ENCODE measurements around the gene LONRF2. TPM values are rescaled to one million over a fixed set of nuclear protein-coding genes. Genes with fewer than 3 reads are reported as not detected.

LONRF2 gene
- total and polyA plus RNA-seq, 3 experiments from 2014 or later, result 0.13 to 0.20 TPM; not detected in 1

DNA sequence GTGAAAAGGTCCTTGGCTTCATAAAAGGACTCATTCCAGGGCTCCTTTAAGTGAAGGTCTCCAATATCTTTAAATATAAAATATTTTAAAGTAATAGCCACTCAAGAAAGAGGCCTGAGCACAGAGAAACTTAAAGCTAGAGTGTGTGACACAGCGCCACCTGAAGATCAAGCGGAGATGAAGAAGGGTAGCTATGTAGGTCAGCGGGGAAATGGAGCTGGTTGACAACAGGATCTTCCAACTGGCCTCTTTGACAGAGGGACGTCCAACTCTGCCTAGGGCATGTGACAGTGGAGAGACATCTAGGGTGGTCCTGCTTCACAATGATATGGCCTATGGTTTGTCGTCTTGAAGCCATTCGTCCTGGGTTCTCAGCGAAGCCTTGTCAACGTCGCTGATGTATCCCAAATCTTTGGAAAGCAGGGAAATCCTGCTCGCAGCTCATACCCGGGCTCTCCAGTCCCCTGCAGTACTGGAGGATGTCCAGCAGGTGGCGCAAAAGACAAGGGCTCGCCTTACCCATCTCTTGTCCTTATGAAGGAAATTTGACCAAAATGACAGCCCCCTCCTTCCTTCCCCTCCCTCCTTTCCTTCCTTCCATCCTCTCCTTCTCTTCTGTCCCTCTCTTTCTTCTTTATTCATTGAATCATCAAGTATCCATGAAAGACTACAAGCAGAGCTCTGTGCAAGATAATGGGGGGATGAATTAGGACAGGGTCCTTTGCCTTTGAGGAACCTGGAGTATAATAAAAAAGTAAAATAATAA, 59.6 kb downstream of the LONRF2 start:
- CTCF ChIA-PET, result interaction anchor here (0.7 to 3.2 kb wide), 15 partner anchors 9 to 420 kb away, joined by 3 to 33 read pairs (median 5); no protein-coding TSS in a partner anchor
- peaks cover 0 to 4% of the 10 kb centered on the region in 2 donors for H3K27me3 Mint-ChIP-seq
- no peak overlapping the region for H3K27ac ChIP-seq (ENCODE audit: low read depth, low read length)
- no peaks in the 10 kb centered on the region for H3K36me3 Mint-ChIP-seq
- H3K9me3 ChIP-seq (ENCODE audit: low read length), result no peaks in the 10 kb centered on the region
- no peak overlapping the region for H3K4me3 ChIP-seq (ENCODE audit: low read length)
- H3K27me3 ChIP-seq (ENCODE audit: insufficient read depth, low read length, poor library complexity, severe bottlenecking), result no peaks in the 10 kb centered on the region
- POLR2A ChIA-PET, result no interaction called here
- no peaks in the 10 kb centered on the region for H3K36me3 ChIP-seq (ENCODE audit: insufficient read depth, low read length)
- H3K9me3 Mint-ChIP-seq, result no peaks in the 10 kb centered on the region
- DNase-seq, result peak; percentile 21 to 54 (median 30)
- no peak overlapping the region for H3K4me3 Mint-ChIP-seq
- H3K4me1 Mint-ChIP-seq, result no peaks in the 10 kb centered on the region
- no peak overlapping the region for H3K27ac Mint-ChIP-seq
- H3K4me1 ChIP-seq (ENCODE audit: insufficient read depth, low read length), result no peaks in the 10 kb centered on the region

DNA sequence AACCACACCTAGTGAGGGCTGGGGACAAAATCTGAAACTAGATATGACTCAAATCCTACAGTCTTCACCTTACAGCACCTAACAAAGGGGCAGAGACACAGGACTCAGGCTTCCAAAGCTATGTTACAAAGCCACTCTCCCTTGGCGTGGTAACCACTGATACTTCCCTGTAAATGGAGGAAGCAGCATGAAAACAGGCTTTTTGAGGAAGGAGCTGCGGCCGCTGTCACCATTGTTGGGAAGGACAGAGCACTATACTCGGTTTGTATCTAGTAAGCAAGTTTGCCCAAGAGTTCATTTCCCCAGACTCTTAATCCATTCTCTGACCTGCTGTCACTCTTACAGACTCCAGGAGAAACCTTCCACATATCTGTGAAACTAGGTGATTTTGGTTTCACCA, 60.3 kb downstream of the LONRF2 start:
- Histone ChIP-seq H3K4me1 (ENCODE audit: insufficient read depth, low read length) (no peaks in the 10 kb centered on the region), H3K27ac (ENCODE audit: low read depth, low read length) (no peak overlapping the region), H3K9me3 (ENCODE audit: low read length) (no peaks in the 10 kb centered on the region), H3K4me3 (ENCODE audit: low read length) (no peak overlapping the region), H3K27me3 (ENCODE audit: insufficient read depth, low read length, poor library complexity, severe bottlenecking) (no peaks in the 10 kb centered on the region), H3K36me3 (ENCODE audit: insufficient read depth, low read length) (no peaks in the 10 kb centered on the region)
- H3K27me3 Mint-ChIP-seq, result peaks cover 0 to 4% of the 10 kb centered on the region in 2 donors
- DNase-seq, result no peak
- H3K4me3 Mint-ChIP-seq, result no peak overlapping the region
- no peaks in the 10 kb centered on the region for H3K9me3 Mint-ChIP-seq
- H3K36me3 Mint-ChIP-seq, result no peaks in the 10 kb centered on the region
- H3K27ac Mint-ChIP-seq, result no peak overlapping the region
- ChIA-PET CTCF (interaction anchor here (0.9 to 3.2 kb wide), 10 partner anchors 8 to 118 kb away, joined by 3 to 33 read pairs (median 6); no protein-coding TSS in a partner anchor), POLR2A (no interaction called here)
- H3K4me1 Mint-ChIP-seq, result no peaks in the 10 kb centered on the region

- no peaks in the 10 kb centered on the region for H3K9me3 Mint-ChIP-seq
- H3K27me3 ChIP-seq (ENCODE audit: insufficient read depth, low read length, poor library complexity, severe bottlenecking), result no peaks in the 10 kb centered on the region
- H3K36me3 Mint-ChIP-seq, result no peaks in the 10 kb centered on the region
- DNase-seq, result no peak
- H3K27ac Mint-ChIP-seq, result no peak overlapping the region
- H3K36me3 ChIP-seq (ENCODE audit: insufficient read depth, low read length), result no peaks in the 10 kb centered on the region
- no peak overlapping the region for H3K4me3 ChIP-seq (ENCODE audit: low read length)
- H3K4me1 ChIP-seq (ENCODE audit: insufficient read depth, low read length), result no peaks in the 10 kb centered on the region
- no peaks in the 10 kb centered on the region for H3K9me3 ChIP-seq (ENCODE audit: low read length)
- H3K4me1 Mint-ChIP-seq, result no peaks in the 10 kb centered on the region
- peaks cover 0 to 4% of the 10 kb centered on the region in 2 donors for H3K27me3 Mint-ChIP-seq
- ChIA-PET CTCF (interaction anchor here (1.3 to 3.2 kb wide), 4 partner anchors 11 to 119 kb away, joined by 3 to 33 read pairs (median 6); no protein-coding TSS in a partner anchor), POLR2A (no interaction called here)
- no peak overlapping the region for H3K27ac ChIP-seq (ENCODE audit: low read depth, low read length)
- H3K4me3 Mint-ChIP-seq, result no peak overlapping the region
These were observed 61.3 kb downstream of the LONRF2 start for GRCh38 chr2:100260712-100261620.

- no peak for DNase-seq
- H3K27ac Mint-ChIP-seq, result no peak overlapping the region
- H3K4me3 ChIP-seq (ENCODE audit: low read length), result no peak overlapping the region
- no peaks in the 10 kb centered on the region for H3K36me3 Mint-ChIP-seq
- no peaks in the 10 kb centered on the region for H3K27me3 ChIP-seq (ENCODE audit: insufficient read depth, low read length, poor library complexity, severe bottlenecking)
- no peaks in the 10 kb centered on the region for H3K4me1 ChIP-seq (ENCODE audit: insufficient read depth, low read length)
- H3K4me3 Mint-ChIP-seq, result no peak overlapping the region
- H3K4me1 Mint-ChIP-seq, result no peaks in the 10 kb centered on the region
- ChIA-PET POLR2A (no interaction called here), CTCF (no interaction called here)
- no peaks in the 10 kb centered on the region for H3K36me3 ChIP-seq (ENCODE audit: insufficient read depth, low read length)
- H3K27me3 Mint-ChIP-seq, result peaks cover 0 to 4% of the 10 kb centered on the region in 2 donors
- H3K9me3 ChIP-seq (ENCODE audit: low read length), result no peaks in the 10 kb centered on the region
- H3K27ac ChIP-seq (ENCODE audit: low read depth, low read length), result no peak overlapping the region
- no peaks in the 10 kb centered on the region for H3K9me3 Mint-ChIP-seq
These were observed 63.2 kb downstream of the LONRF2 start for GRCh38 chr2:100259106-100259505.

DNA sequence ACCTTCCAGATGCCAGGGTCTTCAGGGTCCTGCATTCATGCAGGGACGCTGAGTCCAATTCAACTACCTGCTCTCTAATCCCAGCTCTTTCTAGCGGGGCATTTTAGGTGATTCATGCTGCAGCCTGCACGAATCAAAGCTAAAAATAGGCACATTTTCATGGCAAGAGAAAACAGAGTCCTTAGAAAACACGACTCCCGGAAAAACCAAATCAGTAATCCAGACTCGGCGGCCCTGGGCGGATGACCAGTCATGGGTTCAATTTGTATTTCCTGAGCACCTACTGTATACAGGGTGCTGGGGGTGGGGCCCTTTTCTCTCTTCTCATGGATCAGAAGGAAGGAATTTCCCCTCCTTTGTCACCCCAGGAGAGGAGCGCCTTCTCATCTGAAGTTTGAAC, 64.4 kb downstream of the LONRF2 start:
- ChIA-PET POLR2A (no interaction called here), CTCF (no interaction called here)
- Histone ChIP-seq H3K4me3 (ENCODE audit: low read length) (no peak overlapping the region), H3K9me3 (ENCODE audit: low read length) (no peaks in the 10 kb centered on the region), H3K27ac (ENCODE audit: low read depth, low read length) (no peak overlapping the region), H3K27me3 (ENCODE audit: insufficient read depth, low read length, poor library complexity, severe bottlenecking) (no peaks in the 10 kb centered on the region), H3K4me1 (ENCODE audit: insufficient read depth, low read length) (no peaks in the 10 kb centered on the region), H3K36me3 (ENCODE audit: insufficient read depth, low read length) (no peaks in the 10 kb centered on the region)
- H3K4me1 Mint-ChIP-seq, result no peaks in the 10 kb centered on the region
- no peak for DNase-seq
- no peaks in the 10 kb centered on the region for H3K36me3 Mint-ChIP-seq
- H3K27ac Mint-ChIP-seq, result no peak overlapping the region
- H3K27me3 Mint-ChIP-seq, result peaks cover 0 to 4% of the 10 kb centered on the region in 2 donors
- no peaks in the 10 kb centered on the region for H3K9me3 Mint-ChIP-seq
- no peak overlapping the region for H3K4me3 Mint-ChIP-seq

- CTCF ChIA-PET, result no interaction called here
These were observed 65.5 kb downstream of the LONRF2 start for GRCh38 chr2:100256849-100257248.

GRCh38 chr2:100256416-100256815, 65.9 kb downstream of the LONRF2 start:
- H3K4me3 Mint-ChIP-seq, result no peak overlapping the region
- H3K36me3 ChIP-seq (ENCODE audit: insufficient read depth, low read length), result no peaks in the 10 kb centered on the region
- peaks cover 0 to 4% of the 10 kb centered on the region in 2 donors for H3K27me3 Mint-ChIP-seq
- POLR2A ChIA-PET, result no interaction called here
- no peak for DNase-seq
- CTCF ChIA-PET, result no interaction called here
- H3K36me3 Mint-ChIP-seq, result no peaks in the 10 kb centered on the region
- H3K27ac ChIP-seq (ENCODE audit: low read depth, low read length), result no peak overlapping the region
- H3K4me1 Mint-ChIP-seq, result no peaks in the 10 kb centered on the region
- no peaks in the 10 kb centered on the region for H3K9me3 ChIP-seq (ENCODE audit: low read length)
- H3K27ac Mint-ChIP-seq, result no peak overlapping the region
- no peaks in the 10 kb centered on the region for H3K27me3 ChIP-seq (ENCODE audit: insufficient read depth, low read length, poor library complexity, severe bottlenecking)
- no peaks in the 10 kb centered on the region for H3K4me1 ChIP-seq (ENCODE audit: insufficient read depth, low read length)
- H3K9me3 Mint-ChIP-seq, result no peaks in the 10 kb centered on the region
- no peak overlapping the region for H3K4me3 ChIP-seq (ENCODE audit: low read length)

More at GRCh38 chr2:100256849-100257248, 65.5 kb downstream of the LONRF2 start:
- H3K4me1 Mint-ChIP-seq, result no peaks in the 10 kb centered on the region
- no peaks in the 10 kb centered on the region for H3K9me3 Mint-ChIP-seq
- no peak for DNase-seq
- Histone ChIP-seq H3K36me3 (ENCODE audit: insufficient read depth, low read length) (no peaks in the 10 kb centered on the region), H3K4me1 (ENCODE audit: insufficient read depth, low read length) (no peaks in the 10 kb centered on the region), H3K9me3 (ENCODE audit: low read length) (no peaks in the 10 kb centered on the region), H3K4me3 (ENCODE audit: low read length) (no peak overlapping the region), H3K27ac (ENCODE audit: low read depth, low read length) (no peak overlapping the region), H3K27me3 (ENCODE audit: insufficient read depth, low read length, poor library complexity, severe bottlenecking) (no peaks in the 10 kb centered on the region)
- peak overlapping the region in 1 of 8 donors; percentile 56 for H3K27ac Mint-ChIP-seq
- no peaks in the 10 kb centered on the region for H3K36me3 Mint-ChIP-seq
- H3K4me3 Mint-ChIP-seq, result no peak overlapping the region
- peaks cover 0 to 4% of the 10 kb centered on the region in 2 donors for H3K27me3 Mint-ChIP-seq
- POLR2A ChIA-PET, result no interaction called here

- H3K27me3 ChIP-seq (ENCODE audit: insufficient read depth, low read length, poor library complexity, severe bottlenecking), result no peaks in the 10 kb centered on the region
- H3K27ac ChIP-seq (ENCODE audit: low read depth, low read length), result no peak overlapping the region
- no peaks in the 10 kb centered on the region for H3K9me3 ChIP-seq (ENCODE audit: low read length)
- H3K27ac Mint-ChIP-seq, result no peak overlapping the region
- no peaks in the 10 kb centered on the region for H3K36me3 ChIP-seq (ENCODE audit: insufficient read depth, low read length)
- no peaks in the 10 kb centered on the region for H3K9me3 Mint-ChIP-seq
- no peak overlapping the region for H3K4me3 ChIP-seq (ENCODE audit: low read length)
- no peak overlapping the region for H3K4me3 Mint-ChIP-seq
- H3K36me3 Mint-ChIP-seq, result peaks cover 0 to 2% (median 0%) of the 10 kb centered on the region in 3 donors
- no peak for DNase-seq
- H3K27me3 Mint-ChIP-seq, result peaks cover 0 to 8% of the 10 kb centered on the region in 2 donors
- POLR2A ChIA-PET, result no interaction called here
- no peaks in the 10 kb centered on the region for H3K4me1 ChIP-seq (ENCODE audit: insufficient read depth, low read length)
- H3K4me1 Mint-ChIP-seq, result no peaks in the 10 kb centered on the region
- CTCF ChIA-PET, result interaction anchor here (2.2 kb wide), 1 partner anchor 8 kb away, joined by 9 read pairs; no protein-coding TSS in a partner anchor
These were observed 67.6 kb downstream of the LONRF2 start for GRCh38 chr2:100254646-100255210.

Measured in CD8-positive, alpha-beta memory T cell (primary cell).